ENCODE results near the gene RPS6KA2.

- TF ChIP-seq, protein P1, sequence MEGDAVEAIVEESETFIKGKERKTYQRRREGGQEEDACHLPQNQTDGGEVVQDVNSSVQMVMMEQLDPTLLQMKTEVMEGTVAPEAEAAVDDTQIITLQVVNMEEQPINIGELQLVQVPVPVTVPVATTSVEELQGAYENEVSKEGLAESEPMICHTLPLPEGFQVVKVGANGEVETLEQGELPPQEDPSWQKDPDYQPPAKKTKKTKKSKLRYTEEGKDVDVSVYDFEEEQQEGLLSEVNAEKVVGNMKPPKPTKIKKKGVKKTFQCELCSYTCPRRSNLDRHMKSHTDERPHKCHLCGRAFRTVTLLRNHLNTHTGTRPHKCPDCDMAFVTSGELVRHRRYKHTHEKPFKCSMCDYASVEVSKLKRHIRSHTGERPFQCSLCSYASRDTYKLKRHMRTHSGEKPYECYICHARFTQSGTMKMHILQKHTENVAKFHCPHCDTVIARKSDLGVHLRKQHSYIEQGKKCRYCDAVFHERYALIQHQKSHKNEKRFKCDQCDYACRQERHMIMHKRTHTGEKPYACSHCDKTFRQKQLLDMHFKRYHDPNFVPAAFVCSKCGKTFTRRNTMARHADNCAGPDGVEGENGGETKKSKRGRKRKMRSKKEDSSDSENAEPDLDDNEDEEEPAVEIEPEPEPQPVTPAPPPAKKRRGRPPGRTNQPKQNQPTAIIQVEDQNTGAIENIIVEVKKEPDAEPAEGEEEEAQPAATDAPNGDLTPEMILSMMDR (conservative IDR thresholded peaks at IDR 0.05) = no peak
- TF ChIP-seq ZFX (IDR thresholded peaks at IDR 0.05) = no peak
These were observed 244.5 kb downstream of the RPS6KA2 start for GRCh38 chr6:166382500-166382932.

Measured in C4-2B (cell line).